Retina (tissue), 1 donor: ENCODE measurements around the gene ABCF2.

ENCODE experiments used
- DNase-seq: peaks from one replicate; pipeline ENCODE4 v3.0.0-alpha.2; 2016

The ABCF2 gene

DNA sequence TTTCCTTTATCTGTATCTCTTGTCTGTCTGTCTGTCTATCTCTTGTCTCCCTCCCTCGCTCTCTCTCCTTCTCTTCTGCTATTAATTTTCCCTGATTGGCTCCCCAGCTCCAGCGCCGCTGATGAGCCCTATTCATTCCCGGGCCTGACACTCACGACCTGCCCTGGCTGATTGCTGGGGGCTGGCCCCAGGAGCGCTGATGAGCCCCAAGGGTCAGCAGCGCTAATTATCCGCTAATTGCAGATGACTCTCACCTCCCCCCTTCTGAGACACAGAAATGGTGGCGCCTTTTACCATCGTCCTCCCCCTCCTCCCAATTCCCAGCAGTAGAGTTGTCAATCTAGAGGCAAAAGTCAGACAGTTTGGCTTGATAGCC, 58.2 kb downstream of the ABCF2 start:
- DNase-seq = no peak

DNA sequence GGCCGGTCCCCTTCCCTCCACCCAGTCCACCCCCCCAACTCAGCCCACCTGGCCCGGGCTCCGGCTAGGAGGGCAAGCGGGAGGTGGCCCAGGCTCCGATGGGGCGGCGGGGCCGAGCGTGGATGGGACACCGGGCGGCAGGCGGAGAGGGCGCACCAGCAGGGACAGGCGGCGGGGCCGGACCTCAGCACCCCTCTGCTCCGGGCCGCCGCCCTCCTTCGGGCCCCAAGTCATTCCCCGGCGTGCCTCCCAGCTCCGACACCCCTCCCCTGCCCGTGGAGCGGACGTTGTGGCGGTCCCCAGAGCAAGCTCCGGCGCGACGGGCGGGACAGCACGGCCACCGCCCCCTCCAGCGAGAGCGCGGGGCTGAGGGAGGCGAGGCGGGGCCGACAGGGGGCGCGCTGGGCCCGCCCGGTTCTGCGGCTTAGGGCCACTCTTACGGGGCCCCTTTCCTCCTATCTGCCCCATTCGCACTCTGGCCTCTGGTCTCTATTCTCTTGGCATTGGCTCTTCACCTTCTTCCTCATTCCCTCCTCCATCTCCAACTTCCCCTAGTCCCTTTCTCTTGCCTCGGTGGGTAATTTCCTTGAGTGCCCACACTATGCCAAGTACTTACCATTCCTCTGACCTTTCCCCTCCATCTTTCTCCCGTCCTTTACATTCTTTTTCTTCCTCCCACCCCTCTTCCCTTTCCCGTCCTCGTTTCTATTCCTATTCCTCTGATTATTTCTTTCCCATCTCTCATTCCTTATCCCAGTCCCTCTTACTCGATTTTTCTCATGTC, 58.8 kb downstream of the ABCF2 start:
- DNase-seq = peak; percentile 71

DNA sequence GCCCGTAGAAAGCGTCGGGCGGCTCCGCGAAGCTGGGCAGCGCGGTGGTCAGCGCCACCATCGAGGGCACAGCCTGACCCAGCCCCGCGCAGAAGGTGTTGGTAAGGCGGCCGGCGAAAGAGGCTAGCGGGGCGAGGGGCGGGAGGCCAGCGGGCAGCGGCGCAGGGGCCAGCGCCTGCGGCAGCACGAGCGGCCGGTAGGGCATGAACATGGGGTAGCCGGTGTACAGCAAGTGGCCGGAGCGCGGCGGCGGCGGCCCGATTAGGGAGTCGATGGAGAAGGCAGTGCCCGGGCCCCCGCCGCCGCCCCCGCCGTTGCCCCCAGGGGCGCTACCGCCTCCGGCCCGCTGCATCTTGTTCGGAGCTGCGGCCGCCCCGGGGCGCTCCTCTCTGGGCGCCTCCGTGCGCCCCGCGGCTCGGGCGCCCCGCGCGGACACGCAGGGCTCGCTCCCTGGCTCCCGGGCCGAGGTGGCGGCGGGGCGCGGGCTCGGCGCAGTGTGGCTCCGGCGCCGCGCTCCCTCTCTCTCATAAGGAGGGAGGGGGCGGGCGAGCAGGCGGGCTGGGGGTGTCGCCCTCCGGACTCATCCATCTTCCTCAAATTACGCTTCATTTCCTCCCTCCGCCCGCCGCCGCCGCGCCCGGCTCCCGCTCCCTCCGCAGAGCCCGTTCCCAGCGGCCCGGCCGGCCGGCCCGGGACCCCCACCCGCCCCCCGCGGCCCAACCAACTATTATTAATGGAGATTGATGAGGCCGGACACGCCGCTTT, 59.6 kb downstream of the ABCF2 start, which contains the start of gene GBX1:
Gene GBX1 (minus strand): TSS at position 498 of the 765 bp plus-strand sequence. CDS start 146 bp downstream, at position 352.
- DNase-seq = peak; percentile 72

DNA sequence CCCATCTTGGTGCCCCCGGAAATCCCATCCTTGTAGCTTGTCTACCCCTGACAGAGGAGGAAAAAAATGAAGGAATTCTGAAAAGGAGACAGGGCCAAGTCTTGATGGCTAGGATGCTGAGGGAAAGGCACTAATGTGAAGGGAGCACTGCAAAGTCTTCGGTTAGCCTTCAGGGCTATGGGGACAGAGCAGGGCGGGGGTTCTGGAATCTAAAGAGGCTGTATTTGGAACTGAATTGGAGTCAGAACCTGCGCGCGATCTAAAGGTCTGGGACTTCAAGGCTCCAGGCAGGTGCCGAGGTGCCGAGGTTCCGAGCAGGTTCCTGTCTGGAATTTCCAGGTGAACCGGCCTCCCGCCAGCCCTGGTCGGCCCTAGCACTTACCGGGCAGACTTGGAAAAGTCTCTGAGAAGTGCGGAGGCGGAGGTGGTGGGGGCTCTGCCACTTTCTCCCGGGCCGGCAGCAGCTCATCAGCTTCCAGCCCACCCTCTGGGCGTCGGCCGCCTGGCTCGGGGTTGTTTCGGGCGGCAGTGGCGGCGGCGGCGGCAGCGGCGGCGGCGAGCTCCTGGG, 60.3 kb downstream of the ABCF2 start:
- no peak for DNase-seq
